GM23248 (cell line): Measurements from ENCODE around the gene NLRP8. TPM values are rescaled to one million over a fixed set of nuclear protein-coding genes. Genes with fewer than 3 reads are reported as not detected.
"Not testable (repeated sequence)": the region's sequence is repeated elsewhere in the genome, so short reads cannot be mapped to it uniquely, and the experiment has no call there.

ENCODE experiments used
- DNase-seq: peaks from one replicate; pipeline ENCODE4 v3.0.0-alpha.2; 2015
- H2AFZ ChIP-seq: fragments of 200-600 bp; sonication (generic); 2 replicates; pipeline ENCODE4 v1.6.1; 2016; ENCODE audit warnings: antibody characterized with exemption
- H3F3A ChIP-seq: fragments of 200-600 bp; sonication (generic); 2 replicates; pipeline ENCODE4 v1.6.1; 2016; ENCODE audit warnings: mild to moderate bottlenecking, antibody characterized with exemption, mixed run types; ENCODE audit not compliant: insufficient read depth
- H3K27ac ChIP-seq: fragments of 200-600 bp; sonication (generic); 2 replicates; pipeline ENCODE4 v1.5.1; 2016; ENCODE audit warnings: mild to moderate bottlenecking
- H3K27me3 ChIP-seq: fragments of 200-600 bp; sonication (generic); replicated peaks from 2 replicates; pipeline ENCODE4 v1.6.1; 2016; ENCODE audit warnings: mild to moderate bottlenecking; ENCODE audit not compliant: insufficient read depth
- H3K36me3 ChIP-seq: fragments of 200-600 bp; sonication (generic); 2 replicates; pipeline ENCODE4 v1.6.1; 2016; ENCODE audit warnings: low read depth, mild to moderate bottlenecking
- H3K4me1 ChIP-seq: fragments of 200-600 bp; sonication (generic); 2 replicates; pipeline ENCODE4 v1.6.1; 2016; ENCODE audit warnings: mild to moderate bottlenecking; ENCODE audit not compliant: insufficient read depth
- H3K4me2 ChIP-seq: fragments of 200-600 bp; sonication (generic); one replicate; pipeline ENCODE4 v1.6.1; 2016; ENCODE audit warnings: mild to moderate bottlenecking; ENCODE audit not compliant: unreplicated experiment
- H3K4me3 ChIP-seq: fragments of 200-600 bp; sonication (generic); 2 replicates; pipeline ENCODE4 v1.5.1; 2016; ENCODE audit warnings: mild to moderate bottlenecking
- H3K79me2 ChIP-seq: fragments of 200-600 bp; sonication (generic); 2 replicates; pipeline ENCODE4 v1.6.1; 2016; ENCODE audit warnings: mild to moderate bottlenecking; ENCODE audit not compliant: insufficient read depth
- H3K9ac ChIP-seq: fragments of 200-600 bp; sonication (generic); 2 replicates; pipeline ENCODE4 v1.6.1; 2016; ENCODE audit warnings: mild to moderate bottlenecking
- H3K9me2 ChIP-seq: fragments of 200-600 bp; sonication (generic); 2 replicates; pipeline ENCODE4 v1.6.1; 2016; ENCODE audit warnings: mixed run types, mild to moderate bottlenecking, moderate library complexity; ENCODE audit not compliant: insufficient read depth
- H3K9me3 ChIP-seq: fragments of 200-600 bp; sonication (generic); one replicate; pipeline ENCODE4 v1.6.1; 2017; ENCODE audit warnings: low read depth
- H4K20me1 ChIP-seq: fragments of 200-600 bp; sonication (generic); 2 replicates; pipeline ENCODE4 v1.6.0; 2016; ENCODE audit not compliant: insufficient read depth
- EZH2 ChIP-seq: fragments of 200-600 bp; sonication (generic); IDR thresholded peaks from 2 replicates; pipeline ENCODE4 v1.6.1; 2018; ENCODE audit warnings: antibody characterized with exemption, mild to moderate bottlenecking; ENCODE audit not compliant: insufficient read depth, poor library complexity, severe bottlenecking
- EZH2phosphoT487 ChIP-seq: fragments of 200-600 bp; sonication (generic); IDR thresholded peaks from 2 replicates; pipeline ENCODE4 v1.6.1; 2018; ENCODE audit warnings: antibody characterized with exemption, moderate library complexity, mild to moderate bottlenecking, low read depth; ENCODE audit not compliant: insufficient read depth
- WGBS, 2 experiments: methylation state at CpG; one replicate each; pipeline ENCODE4 v1.1.6; 2015 to 2017; ENCODE audit warnings: low lambda C conversion rate in 2 of 2, low coverage in 1 of 2; ENCODE audit errors: missing lambda C conversion rate in 2 of 2; 5-methylcytosine and 5-hydroxymethylcytosine counted together
- in situ Hi-C: fragments of 300-500 bp; cut with MboI; formaldehyde crosslinking; loops from 2 replicates; pipeline ENCODE4 v1.15.0; 2020
- polyA plus RNA-seq: library from polyadenylated mRNA; unstranded; fragments of >200 nt; fragmentation: Nextera tagmentation; extraction: Ambion mirVana; gene quantifications from 2 replicates; pipeline ENCODE4 v1.2.1, GENCODE V29; 2016
- total RNA-seq: library from RNA; depleted of rRNA; stranded (reverse); fragments of >200 nt; shearing (Covaris generic); gene quantifications from 2 replicates; pipeline ENCODE4 v1.2.3, GENCODE V29; 2014; rRNA removed

The NLRP8 gene
- total and polyA plus RNA-seq, 2 experiments from 2014 or later, result not detected

DNA sequence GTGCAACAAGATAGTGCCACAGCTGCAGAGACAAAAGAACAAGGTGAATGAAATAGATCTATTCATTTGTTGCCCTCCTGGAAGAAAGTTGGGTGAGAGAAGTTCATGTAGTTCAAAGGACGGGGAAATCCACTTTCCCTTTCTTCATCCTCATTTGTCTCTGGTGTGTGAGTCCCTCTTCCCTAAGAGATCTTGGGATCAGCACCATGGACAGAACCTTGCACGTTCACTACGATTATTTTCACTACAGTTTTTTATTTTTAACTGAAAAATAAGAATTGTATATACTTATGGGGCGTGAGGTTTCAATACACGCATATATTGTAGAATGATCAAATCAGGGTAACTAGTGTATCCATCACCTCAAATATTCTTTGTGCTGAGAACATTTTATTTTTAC is 68.1 kb downstream of the NLRP8 start:
- no peak overlapping the region for H3K9ac ChIP-seq
- no peak overlapping the region for H3K27ac ChIP-seq
- DNase-seq, result peak; percentile 14
- in situ Hi-C loops, result no loop called here
- no peak overlapping the region for H2AFZ ChIP-seq
- no peaks in the 10 kb centered on the region for H3K27me3 ChIP-seq
- TF ChIP-seq EZH2 (no peak), EZH2phosphoT487 (no peak)
- no peaks in the 10 kb centered on the region for H3K9me2 ChIP-seq
- H3K79me2 ChIP-seq, result no peaks in the 10 kb centered on the region
- no peaks in the 10 kb centered on the region for H4K20me1 ChIP-seq
- no peaks in the 10 kb centered on the region for H3K36me3 ChIP-seq
- H3F3A ChIP-seq, result no peaks in the 10 kb centered on the region
- no peak overlapping the region for H3K4me2 ChIP-seq
- no peaks in the 10 kb centered on the region for H3K4me1 ChIP-seq
- H3K4me3 ChIP-seq, result no peak overlapping the region
- 15 to 22% methylated on average over 5 of the region's 5 CpGs for WGBS, 2 experiments
- H3K9me3 ChIP-seq, result no peaks in the 10 kb centered on the region

DNA sequence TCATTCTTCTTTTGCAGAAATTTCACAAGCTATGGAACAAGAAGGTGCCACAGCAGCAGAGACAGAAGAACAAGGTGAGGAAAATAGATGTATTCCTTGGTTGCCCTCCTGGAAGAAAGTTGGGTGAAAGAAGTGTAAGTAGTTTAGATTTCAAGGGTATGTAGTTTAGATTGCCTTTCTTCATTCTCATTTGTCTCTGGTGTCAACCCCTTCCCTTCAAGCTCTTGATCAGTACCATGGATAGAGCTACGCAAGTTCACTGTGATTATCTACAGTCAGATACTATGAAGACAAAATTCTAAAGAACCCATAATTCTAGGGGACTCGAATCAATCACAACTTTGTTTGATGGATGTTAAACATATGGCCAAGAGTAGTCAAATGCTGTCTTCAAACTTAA is 71.7 kb downstream of the NLRP8 start:
- H3K27ac ChIP-seq, H3K4me1 ChIP-seq, H4K20me1 ChIP-seq, H3K79me2 ChIP-seq, in situ Hi-C loops, H3F3A ChIP-seq, H3K9ac ChIP-seq, DNase-seq, H3K9me2 ChIP-seq, H3K4me3 ChIP-seq, H3K4me2 ChIP-seq, H3K9me3 ChIP-seq, H3K27me3 ChIP-seq, H2AFZ ChIP-seq, H3K36me3 ChIP-seq: not testable (repeated sequence)
- 9 to 17% methylated on average over 2 of the region's 2 CpGs for WGBS, 2 experiments

DNA sequence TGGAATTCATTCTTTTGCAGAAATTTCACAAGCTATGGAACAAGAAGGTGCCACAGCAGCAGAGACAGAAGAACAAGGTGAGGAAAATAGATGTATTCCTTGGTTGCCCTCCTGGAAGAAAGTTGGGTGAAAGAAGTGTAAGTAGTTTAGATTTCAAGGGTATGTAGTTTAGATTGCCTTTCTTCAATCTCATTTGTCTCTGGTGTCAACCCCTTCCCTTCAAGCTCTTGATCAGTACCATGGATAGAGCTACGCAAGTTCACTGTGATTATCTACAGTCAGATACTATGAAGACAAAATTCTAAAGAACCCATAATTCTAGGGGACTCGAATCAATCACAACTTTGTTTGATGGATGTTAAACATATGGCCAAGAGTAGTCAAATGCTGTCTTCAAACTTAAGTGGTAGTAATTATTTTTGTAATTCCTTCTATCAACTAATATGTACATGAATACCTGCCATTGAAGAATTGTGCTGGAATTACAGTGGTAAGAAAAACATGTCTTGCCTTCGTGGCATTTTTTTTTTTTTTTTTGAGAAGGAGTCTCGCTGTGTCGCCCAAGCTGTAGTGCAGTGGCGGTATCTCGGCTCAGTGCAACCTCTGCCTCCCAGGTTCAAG is 72.8 kb downstream of the NLRP8 start:
- in situ Hi-C loops, H3K27ac ChIP-seq, H3K36me3 ChIP-seq, H2AFZ ChIP-seq, H4K20me1 ChIP-seq, H3K9me2 ChIP-seq, H3K4me2 ChIP-seq, H3K9me3 ChIP-seq, H3K27me3 ChIP-seq, H3K9ac ChIP-seq, H3K4me1 ChIP-seq, DNase-seq, H3K4me3 ChIP-seq, H3F3A ChIP-seq, H3K79me2 ChIP-seq: not testable (repeated sequence)
- WGBS, 2 experiments, result 14 to 22% methylated on average over 6 of the region's 7 CpGs

DNA sequence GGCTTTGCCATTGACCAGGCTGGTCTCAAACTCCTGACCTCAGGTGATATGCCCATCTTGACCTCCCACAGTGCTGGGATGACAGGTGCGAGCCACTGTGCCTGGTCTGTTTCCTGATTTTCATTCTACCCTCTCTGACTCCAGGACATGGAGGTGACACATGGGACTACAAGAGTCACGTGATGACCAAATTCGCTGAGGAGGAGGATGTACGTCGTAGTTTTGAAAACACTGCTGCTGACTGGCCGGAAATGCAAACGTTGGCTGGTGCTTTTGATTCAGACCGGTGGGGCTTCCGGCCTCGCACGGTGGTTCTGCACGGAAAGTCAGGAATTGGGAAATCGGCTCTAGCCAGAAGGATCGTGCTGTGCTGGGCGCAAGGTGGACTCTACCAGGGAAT is 79.1 kb downstream of the NLRP8 start:
- Histone ChIP-seq H2AFZ (no peak overlapping the region), H3K4me3 (no peak overlapping the region), H3F3A (no peaks in the 10 kb centered on the region), H3K9me2 (no peaks in the 10 kb centered on the region), H3K79me2 (no peaks in the 10 kb centered on the region), H4K20me1 (no peaks in the 10 kb centered on the region), H3K9me3 (no peaks in the 10 kb centered on the region), H3K4me1 (no peaks in the 10 kb centered on the region), H3K4me2 (no peak overlapping the region), H3K9ac (no peak overlapping the region), H3K27me3 (no peaks in the 10 kb centered on the region), H3K27ac (no peak overlapping the region), H3K36me3 (no peaks in the 10 kb centered on the region)
- WGBS, 2 experiments, result 68 to 72% methylated on average over 15 of the region's 15 CpGs
- no peak for DNase-seq
- TF ChIP-seq EZH2, result no peak
- TF ChIP-seq EZH2phosphoT487, result no peak
- in situ Hi-C loops, result loop anchor here (25.0 kb wide), 1 partner anchor 611 kb away; the partner anchor contains the start of gene SMIM17

Other genes starting within 250 kb of the NLRP8 start
- gene NLRP9, start 209.4 kb upstream of the NLRP8 start, total RNA-seq, result not detected in 2 replicates
- not detected in 2 replicates for gene NLRP9, start 209.4 kb upstream of the NLRP8 start, polyA plus RNA-seq
- gene RFPL4A, start 188.7 kb upstream of the NLRP8 start, total RNA-seq, result not detected in 2 replicates
- not detected in 2 replicates for gene RFPL4A, start 188.7 kb upstream of the NLRP8 start, polyA plus RNA-seq
- not detected in 2 replicates for gene RFPL4AL1, start 178.7 kb upstream of the NLRP8 start, total RNA-seq
- not detected in 2 replicates for gene RFPL4AL1, start 178.7 kb upstream of the NLRP8 start, polyA plus RNA-seq
- gene NLRP11, start 115.8 kb upstream of the NLRP8 start, total RNA-seq, result not detected in 2 replicates
- not detected in 2 replicates for gene NLRP11, start 115.8 kb upstream of the NLRP8 start, polyA plus RNA-seq
- gene NLRP4, start 111.3 kb upstream of the NLRP8 start, total RNA-seq, result not detected in 2 replicates
- not detected in 2 replicates for gene NLRP4, start 111.3 kb upstream of the NLRP8 start, polyA plus RNA-seq
- gene NLRP13, start 15.5 kb upstream of the NLRP8 start, total RNA-seq, result not detected in 2 replicates
- not detected in 2 replicates for gene NLRP13, start 15.5 kb upstream of the NLRP8 start, polyA plus RNA-seq
- gene NLRP5, start 38.9 kb downstream of the NLRP8 start, total RNA-seq, result not detected in 2 replicates
- gene NLRP5, start 38.9 kb downstream of the NLRP8 start, polyA plus RNA-seq, result not detected in 2 replicates
- 19.5 and 21.4 TPM in 2 replicates for gene ZNF787, start 173.5 kb downstream of the NLRP8 start, total RNA-seq
- 1.5 and 1.7 TPM in 2 replicates for gene ZNF787, start 173.5 kb downstream of the NLRP8 start, polyA plus RNA-seq
- gene ZNF444, start 193.5 kb downstream of the NLRP8 start, total RNA-seq, result 21.8 and 25.3 TPM in 2 replicates
- gene ZNF444, start 193.5 kb downstream of the NLRP8 start, polyA plus RNA-seq, result 7.7 and 9.6 TPM in 2 replicates
- gene GALP, start 228.2 kb downstream of the NLRP8 start, total RNA-seq, result not detected in 2 replicates
- not detected in 2 replicates for gene GALP, start 228.2 kb downstream of the NLRP8 start, polyA plus RNA-seq
- not detected in 2 replicates for gene ZSCAN5B, start 250.0 kb downstream of the NLRP8 start, total RNA-seq
- not detected in 2 replicates for gene ZSCAN5B, start 250.0 kb downstream of the NLRP8 start, polyA plus RNA-seq